NCI-H2196 (cell line): ENCODE data around the gene ESRRG.

ENCODE experiments used
- DNase-seq: peaks from one replicate; lab custom pipeline; 2025; ENCODE audit not compliant: unreplicated experiment; lab: John Stamatoyannopoulos, UW

ESRRG gene

GRCh38 chr1:216523043-216523442 is 200.2 kb downstream of the ESRRG start:
- DNase-seq = no peak

GRCh38 chr1:216521477-216521876 is 201.8 kb downstream of the ESRRG start:
- no peak for DNase-seq

GRCh38 chr1:216518844-216519627 is 204.2 kb downstream of the ESRRG start:
- no peak for DNase-seq

GRCh38 chr1:216502528-216503162 is 220.6 kb downstream of the ESRRG start:
- DNase-seq = no peak

GRCh38 chr1:216500273-216500967 is 222.8 kb downstream of the ESRRG start:
- DNase-seq = no peak

- DNase-seq = no peak
Observed at GRCh38 chr1:216499581-216500272, 223.5 kb downstream of the ESRRG start.

- no peak for DNase-seq
Observed at GRCh38 chr1:216498277-216498676, 225.0 kb downstream of the ESRRG start.

- DNase-seq = no peak
Observed at GRCh38 chr1:216485042-216485441, 238.2 kb downstream of the ESRRG start.

GRCh38 chr1:216483672-216484401 is 239.4 kb downstream of the ESRRG start:
- no peak for DNase-seq

- no peak for DNase-seq
Observed at GRCh38 chr1:216482620-216483019, 240.6 kb downstream of the ESRRG start.

GRCh38 chr1:216478238-216478637 is 245.0 kb downstream of the ESRRG start:
- DNase-seq = no peak

- DNase-seq = no peak
Observed at GRCh38 chr1:216476341-216476740, 246.9 kb downstream of the ESRRG start.

- DNase-seq = no peak
Observed at GRCh38 chr1:216475659-216476276, 247.5 kb downstream of the ESRRG start.

- DNase-seq = no peak
Observed at GRCh38 chr1:216466162-216466801, 256.9 kb downstream of the ESRRG start.

- DNase-seq = no peak
Observed at GRCh38 chr1:216464489-216464888, 258.7 kb downstream of the ESRRG start.

GRCh38 chr1:216462066-216462775 is 261.0 kb downstream of the ESRRG start:
- no peak for DNase-seq

GRCh38 chr1:216461466-216461865 is 261.8 kb downstream of the ESRRG start:
- no peak for DNase-seq

- no peak for DNase-seq
Observed at GRCh38 chr1:216459651-216460207, 263.5 kb downstream of the ESRRG start.

GRCh38 chr1:216458812-216459211 is 264.4 kb downstream of the ESRRG start:
- DNase-seq = no peak
